H1 (cell line): ENCODE measurements around the gene C3orf80.

ENCODE experiments used
- EZH2 ChIP-seq: fragments of 200-600 bp; sonication (generic); IDR thresholded peaks from 2 replicates; pipeline ENCODE4 v1.7.1; 2012; ENCODE audit warnings: low read depth, mild to moderate bottlenecking, moderate library complexity, low read length, inconsistent platforms; ENCODE audit not compliant: severe bottlenecking
- GTF2F1 ChIP-seq: IDR thresholded peaks from 2 replicates; pipeline ENCODE4 v1.6.1; 2012; ENCODE audit warnings: low read depth, low read length, improper control_type of control experiment, borderline replicate concordance
- JUN ChIP-seq: IDR thresholded peaks from 2 replicates; pipeline ENCODE4 v1.6.1; 2011; ENCODE audit warnings: low read depth, mild to moderate bottlenecking, improper control_type of control experiment, low read length
- JUND ChIP-seq: IDR thresholded peaks from 2 replicates; pipeline ENCODE4 v1.6.1; 2011; ENCODE audit warnings: mild to moderate bottlenecking, improper control_type of control experiment, low read length
- KDM1A ChIP-seq: fragments of 200-600, 300-600 bp; sonication (generic); IDR thresholded peaks from 2 replicates; pipeline ENCODE4 v1.7.1; 2016; ENCODE audit warnings: mild to moderate bottlenecking, low read length, borderline replicate concordance
- NRF1 ChIP-seq: IDR thresholded peaks from 2 replicates; pipeline ENCODE4 v1.6.1; 2011; ENCODE audit warnings: mild to moderate bottlenecking, low read depth, low read length, improper control_type of control experiment
- POLR2A ChIP-seq, 2 experiments: IDR thresholded peaks; 1 replicate in 1 of 2; 2 replicates in 1 of 2; pipeline ENCODE4 v1.6.1; 2011; ENCODE audit warnings: low read depth in 2 of 2, low read length in 2 of 2, mild to moderate bottlenecking in 2 of 2; ENCODE audit errors: control extremely low read depth in 1 of 2
- RFX5 ChIP-seq: IDR thresholded peaks from 2 replicates; pipeline ENCODE4 v1.6.1; 2011; ENCODE audit warnings: low read depth, low read length, improper control_type of control experiment, borderline replicate concordance
- SIRT6 ChIP-seq: IDR thresholded peaks from one replicate; pipeline ENCODE4 v1.7.1; 2012; ENCODE audit warnings: low read length, inconsistent platforms
- USF2 ChIP-seq: IDR thresholded peaks from 2 replicates; pipeline ENCODE4 v1.6.1; 2011; ENCODE audit warnings: low read length, improper control_type of control experiment
- ZNF274 ChIP-seq: IDR thresholded peaks from 2 replicates; pipeline ENCODE4 v1.7.0; 2012; ENCODE audit warnings: low read length, borderline replicate concordance; ENCODE audit errors: extremely low read depth
- TF ChIP-seq, protein P1 (sequence below), 3 experiments: IDR thresholded peaks; 1 replicate in 2 of 3; 2 replicates in 1 of 3; pipeline versions ENCODE4 v1.5.1 to v1.6.1; 2011; ENCODE audit warnings: low read length in 3 of 3, mild to moderate bottlenecking in 3 of 3, inconsistent platforms in 2 of 3, low read depth in 1 of 3, moderate library complexity in 1 of 3; ENCODE audit not compliant: insufficient read depth in 1 of 3; ENCODE audit errors: control extremely low read depth in 1 of 3
- TF ChIP-seq, protein P2 (sequence below): IDR thresholded peaks from 2 replicates; pipeline ENCODE4 v1.6.1; 2012; ENCODE audit warnings: inconsistent platforms

DNA sequence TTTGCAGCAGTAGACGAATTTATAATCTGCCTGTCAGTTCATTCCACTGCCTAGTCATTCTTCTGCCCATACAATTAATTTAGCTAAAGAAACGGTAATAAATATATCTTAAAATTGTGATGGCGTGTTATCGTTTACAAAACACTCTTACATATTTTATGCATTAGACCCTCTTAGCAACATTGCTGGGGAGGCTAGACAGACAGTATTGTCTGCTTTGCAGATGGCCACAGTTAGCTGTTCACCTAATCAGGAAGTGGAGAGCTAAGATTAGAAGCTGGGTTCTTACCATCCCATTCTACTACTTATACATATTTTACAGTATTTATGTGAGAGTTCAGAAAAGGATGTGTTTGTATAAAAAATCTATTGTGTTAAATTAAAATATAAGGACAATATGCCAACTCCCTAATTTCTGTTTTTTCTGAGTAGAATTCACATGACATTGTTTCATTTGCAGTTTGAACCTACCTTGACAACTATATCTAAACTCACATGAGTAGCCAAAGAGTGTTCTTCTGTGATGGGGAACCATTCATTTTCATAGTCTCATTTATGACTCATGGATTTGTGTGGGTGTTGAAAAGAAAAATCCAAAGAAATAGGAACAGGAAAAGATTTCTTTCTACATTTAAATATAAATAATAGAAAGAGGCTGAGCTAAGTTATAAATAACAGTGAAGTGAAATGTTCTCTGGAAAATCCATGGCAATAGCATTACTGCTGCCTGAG is 41.7 kb upstream of the C3orf80 start:
- TF ChIP-seq JUND (no peak), POLR2A (IDR thresholded peaks at IDR 0.05; ENCODE audit: control extremely low read depth in 1 of 2, low read depth in 2 of 2, low read length in 2 of 2) (no peak), GTF2F1 (no peak), NRF1 (no peak), JUN (no peak), RFX5 (no peak), KDM1A (no peak), SIRT6 (no peak), USF2 (no peak), EZH2 (no peak), ZNF274 (no peak)
- TF ChIP-seq, protein P1, sequence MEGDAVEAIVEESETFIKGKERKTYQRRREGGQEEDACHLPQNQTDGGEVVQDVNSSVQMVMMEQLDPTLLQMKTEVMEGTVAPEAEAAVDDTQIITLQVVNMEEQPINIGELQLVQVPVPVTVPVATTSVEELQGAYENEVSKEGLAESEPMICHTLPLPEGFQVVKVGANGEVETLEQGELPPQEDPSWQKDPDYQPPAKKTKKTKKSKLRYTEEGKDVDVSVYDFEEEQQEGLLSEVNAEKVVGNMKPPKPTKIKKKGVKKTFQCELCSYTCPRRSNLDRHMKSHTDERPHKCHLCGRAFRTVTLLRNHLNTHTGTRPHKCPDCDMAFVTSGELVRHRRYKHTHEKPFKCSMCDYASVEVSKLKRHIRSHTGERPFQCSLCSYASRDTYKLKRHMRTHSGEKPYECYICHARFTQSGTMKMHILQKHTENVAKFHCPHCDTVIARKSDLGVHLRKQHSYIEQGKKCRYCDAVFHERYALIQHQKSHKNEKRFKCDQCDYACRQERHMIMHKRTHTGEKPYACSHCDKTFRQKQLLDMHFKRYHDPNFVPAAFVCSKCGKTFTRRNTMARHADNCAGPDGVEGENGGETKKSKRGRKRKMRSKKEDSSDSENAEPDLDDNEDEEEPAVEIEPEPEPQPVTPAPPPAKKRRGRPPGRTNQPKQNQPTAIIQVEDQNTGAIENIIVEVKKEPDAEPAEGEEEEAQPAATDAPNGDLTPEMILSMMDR (IDR thresholded peaks at IDR 0.05; ENCODE audit: control extremely low read depth in 1 of 3, insufficient read depth in 1 of 3, low read depth in 1 of 3, low read length in 3 of 3), result no peak
- TF ChIP-seq, protein P2, sequence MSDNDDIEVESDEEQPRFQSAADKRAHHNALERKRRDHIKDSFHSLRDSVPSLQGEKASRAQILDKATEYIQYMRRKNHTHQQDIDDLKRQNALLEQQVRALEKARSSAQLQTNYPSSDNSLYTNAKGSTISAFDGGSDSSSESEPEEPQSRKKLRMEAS, result no peak
